NCI-H2107 treated with DMSO at 0.1 percent for 48 hours (cell line): ENCODE data around the gene TBL1XR1.
"Not testable (repeated sequence)": the region's sequence is repeated elsewhere in the genome, so short reads cannot be mapped to it uniquely, and the experiment has no call there.

Experiments used
- DNase-seq: peaks from one replicate; lab custom pipeline; 2025; ENCODE audit not compliant: unreplicated experiment; lab: John Stamatoyannopoulos, UW

The TBL1XR1 gene

GRCh38 chr3:177144922-177145321, 52.4 kb downstream of the TBL1XR1 start:
- no peak for DNase-seq

- no peak for DNase-seq
These were observed 55.2 kb downstream of the TBL1XR1 start for GRCh38 chr3:177141899-177142646.

- DNase-seq, result peak; percentile 57
These were observed 55.8 kb downstream of the TBL1XR1 start for GRCh38 chr3:177141471-177141870.

GRCh38 chr3:177139220-177139619, 58.1 kb downstream of the TBL1XR1 start:
- not testable (repeated sequence) for DNase-seq

GRCh38 chr3:177137774-177138705, 59.2 kb downstream of the TBL1XR1 start:
- no peak for DNase-seq

- no peak for DNase-seq
These were observed 60.5 kb downstream of the TBL1XR1 start for GRCh38 chr3:177136741-177137140.

- DNase-seq, result no peak
These were observed 61.3 kb downstream of the TBL1XR1 start for GRCh38 chr3:177135841-177136492.

- DNase-seq, result no peak
These were observed 62.5 kb downstream of the TBL1XR1 start for GRCh38 chr3:177134816-177135210.

GRCh38 chr3:177133860-177134815, 63.1 kb downstream of the TBL1XR1 start:
- no peak for DNase-seq

- DNase-seq, result peak; percentile 94
These were observed 65.2 kb downstream of the TBL1XR1 start for GRCh38 chr3:177131927-177132636.

- DNase-seq, result no peak
These were observed 70.3 kb downstream of the TBL1XR1 start for GRCh38 chr3:177127008-177127407.

- DNase-seq, result no peak
These were observed 71.1 kb downstream of the TBL1XR1 start for GRCh38 chr3:177126015-177126773.

- no peak for DNase-seq
These were observed 72.4 kb downstream of the TBL1XR1 start for GRCh38 chr3:177124882-177125281.

- DNase-seq, result no peak
These were observed 73.5 kb downstream of the TBL1XR1 start for GRCh38 chr3:177123822-177124221.

- DNase-seq, result no peak
These were observed 75.0 kb downstream of the TBL1XR1 start for GRCh38 chr3:177122183-177122856.

- no peak for DNase-seq
These were observed 77.5 kb downstream of the TBL1XR1 start for GRCh38 chr3:177119829-177120228.

- no peak for DNase-seq
These were observed 83.0 kb downstream of the TBL1XR1 start for GRCh38 chr3:177114253-177114652.

- DNase-seq, result no peak
These were observed 85.7 kb downstream of the TBL1XR1 start for GRCh38 chr3:177111541-177111949.
